Loucy (cell line): Measurements from ENCODE around the gene RAD9A.

Experiments used
- CTCF ChIP-seq: fragments of 200-600 bp; sonication (generic); conservative IDR thresholded peaks from 2 replicates; pipeline ENCODE4 v1.5.1; 2014; ENCODE audit warnings: mild to moderate bottlenecking, antibody characterized with exemption, low read length
- EZH2phosphoT487 ChIP-seq: fragments of 200-600 bp; IDR thresholded peaks from 2 replicates; pipeline ENCODE4 v1.6.1; 2018; ENCODE audit warnings: antibody characterized with exemption, mild to moderate bottlenecking, moderate library complexity, borderline replicate concordance

DNA sequence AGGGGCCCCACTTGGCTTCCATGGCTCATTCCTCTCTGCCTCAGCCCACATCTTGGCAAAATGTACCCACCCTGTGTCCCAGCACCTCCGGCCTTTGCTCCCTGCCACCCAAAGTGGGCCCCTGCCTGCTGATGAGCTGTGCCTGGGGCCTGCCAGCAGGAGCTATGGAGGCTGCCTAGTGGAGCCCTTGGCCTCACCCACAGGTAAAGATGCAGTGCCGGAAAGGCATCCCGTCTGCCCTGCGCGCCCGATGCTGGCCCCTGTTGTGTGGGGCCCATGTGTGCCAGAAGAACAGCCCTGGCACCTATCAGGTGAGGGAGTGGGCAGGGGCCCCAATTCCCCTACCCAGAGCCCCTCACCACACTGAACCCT is 13.4 kb downstream of the RAD9A start:
- TF ChIP-seq CTCF (no peak), EZH2phosphoT487 (no peak)
